Activated CD4-positive, alpha-beta T cell treated with anti-CD3 and anti-CD28 coated beads, Interleukin-2, amount 50 U/mL, for 24 hours (primary cell): ENCODE results near the gene TUBA3E.
"Not testable (repeated sequence)": the region's sequence is repeated elsewhere in the genome, so short reads cannot be mapped to it uniquely, and the experiment has no call there.

ENCODE experiments used
- DNase-seq, 2 donors: peaks; one replicate each; pipeline ENCODE4 v3.0.0-alpha.2; 2020; ENCODE audit warnings: low read depth in 1 of 2, low spot score in 1 of 2

Gene TUBA3E

DNA sequence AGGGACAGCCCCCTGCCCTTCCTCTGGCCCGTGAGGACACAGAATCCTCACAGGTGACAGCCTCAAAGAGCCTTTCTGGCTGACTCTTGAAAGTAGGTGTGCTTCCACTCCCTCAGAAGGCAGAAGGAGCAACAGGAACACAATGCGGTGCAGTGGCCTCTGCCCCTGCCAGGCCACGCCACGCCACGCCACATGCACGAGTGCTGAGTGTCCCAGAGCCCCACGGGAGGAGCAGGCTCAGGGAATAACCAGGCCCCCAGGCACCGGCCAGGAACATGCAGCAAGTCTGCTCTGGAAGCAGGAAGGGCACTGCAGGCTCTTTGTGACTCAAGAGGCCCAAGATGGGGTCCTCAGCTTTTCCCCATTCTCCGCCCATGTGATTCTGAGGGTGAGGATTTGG is 35.3 kb downstream of the TUBA3E start:
- no peak for DNase-seq

DNA sequence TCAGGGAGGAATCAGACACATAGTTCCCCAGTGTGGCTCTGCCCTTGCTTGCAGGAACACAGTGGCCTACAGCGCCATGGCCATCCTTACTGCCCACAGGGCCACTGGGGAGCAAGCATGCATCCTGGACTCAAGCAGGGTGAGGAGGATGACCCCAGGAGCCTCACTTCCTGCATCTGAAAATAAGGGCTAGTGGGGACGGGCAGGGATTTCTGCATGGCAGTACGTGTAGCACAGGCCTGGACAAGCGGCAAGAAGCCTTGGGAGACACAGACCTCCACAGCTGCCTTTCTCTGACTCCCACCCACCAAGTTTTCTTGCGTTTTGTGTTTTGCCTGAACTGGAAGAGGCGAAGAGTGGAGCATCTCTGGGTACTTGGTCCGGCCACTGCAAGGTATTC is 35.8 kb downstream of the TUBA3E start:
- DNase-seq = not testable (repeated sequence)

DNA sequence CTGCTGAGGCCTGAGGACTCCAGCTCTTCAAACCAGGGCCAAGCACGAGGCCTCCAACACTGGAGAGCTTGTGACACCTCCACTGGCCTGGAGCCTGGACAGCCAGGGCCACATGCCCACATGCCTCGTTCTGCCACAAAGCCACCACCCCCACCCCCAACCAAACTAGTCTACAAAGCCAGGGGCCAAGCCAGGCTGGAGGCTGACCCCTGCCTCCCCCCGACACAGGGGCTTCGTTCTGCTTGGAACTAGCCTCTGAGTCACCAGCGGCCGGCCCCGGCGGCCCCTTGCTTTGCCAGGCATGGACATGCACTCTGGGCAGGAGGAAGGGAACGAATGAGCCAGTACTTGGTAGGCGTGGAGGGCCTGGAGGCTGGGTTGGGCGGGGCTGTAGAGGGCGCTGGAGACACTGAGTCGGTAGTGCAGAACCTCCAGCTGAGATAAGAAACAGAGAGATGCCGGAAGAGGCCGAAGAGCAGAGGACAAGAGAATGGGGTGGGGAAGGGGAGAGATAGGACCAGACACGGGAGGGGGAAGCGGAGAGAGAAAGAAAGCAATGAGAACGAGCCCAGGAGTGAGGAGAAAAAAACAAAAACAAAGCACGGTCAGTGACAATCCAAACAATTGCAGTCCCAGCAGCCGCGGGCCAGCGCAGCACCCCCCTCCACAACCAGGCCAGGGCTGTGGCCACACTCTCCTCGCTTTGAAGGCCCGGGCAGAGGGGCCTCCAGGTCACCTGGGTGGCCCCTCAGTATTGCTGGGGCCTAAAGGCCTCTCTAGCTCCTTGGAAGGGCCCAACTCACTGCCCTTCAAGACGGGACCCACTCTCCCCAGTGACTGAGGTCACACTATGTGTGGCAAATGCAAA is 37.2 kb downstream of the TUBA3E start:
- DNase-seq = not testable (repeated sequence)

DNA sequence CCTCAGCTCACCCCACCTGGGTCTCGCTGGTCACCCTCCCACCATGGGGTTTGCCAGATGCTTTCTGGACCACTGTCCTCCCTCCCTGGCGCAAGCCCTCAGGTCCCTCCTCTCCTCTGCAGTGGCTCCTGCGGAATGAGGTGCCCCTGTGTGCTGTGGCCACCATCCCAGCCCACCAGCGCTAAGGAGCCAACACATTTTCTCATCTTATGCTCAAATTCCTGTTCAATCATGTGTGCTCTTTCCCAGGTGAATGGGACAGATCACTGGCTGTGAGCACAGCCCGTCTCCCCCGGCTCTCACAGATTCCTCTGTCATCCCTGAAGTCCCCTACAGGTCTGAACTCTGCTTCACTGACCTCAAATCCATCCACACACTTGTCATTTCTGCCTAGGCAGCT is 38.1 kb downstream of the TUBA3E start:
- DNase-seq = no peak

DNA sequence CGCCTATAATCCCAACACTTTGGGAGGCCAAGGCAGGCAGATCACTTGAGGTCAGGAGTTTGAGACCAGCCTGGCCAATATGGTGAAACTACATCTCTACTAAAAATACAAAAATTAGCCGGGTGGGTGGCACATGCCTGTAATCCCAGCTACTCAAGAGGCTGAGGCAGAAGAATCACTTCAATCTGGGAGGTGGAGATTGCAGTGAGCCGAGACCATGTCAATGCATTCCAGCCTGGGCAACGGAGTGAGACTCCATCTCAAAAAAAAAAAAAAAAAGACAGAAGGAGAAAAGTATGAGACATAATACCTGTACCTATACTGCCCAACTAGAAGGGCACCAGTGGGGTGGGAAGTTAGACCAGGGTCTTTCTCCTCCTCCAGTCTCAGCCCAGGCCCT is 38.9 kb downstream of the TUBA3E start:
- DNase-seq = not testable (repeated sequence)

DNA sequence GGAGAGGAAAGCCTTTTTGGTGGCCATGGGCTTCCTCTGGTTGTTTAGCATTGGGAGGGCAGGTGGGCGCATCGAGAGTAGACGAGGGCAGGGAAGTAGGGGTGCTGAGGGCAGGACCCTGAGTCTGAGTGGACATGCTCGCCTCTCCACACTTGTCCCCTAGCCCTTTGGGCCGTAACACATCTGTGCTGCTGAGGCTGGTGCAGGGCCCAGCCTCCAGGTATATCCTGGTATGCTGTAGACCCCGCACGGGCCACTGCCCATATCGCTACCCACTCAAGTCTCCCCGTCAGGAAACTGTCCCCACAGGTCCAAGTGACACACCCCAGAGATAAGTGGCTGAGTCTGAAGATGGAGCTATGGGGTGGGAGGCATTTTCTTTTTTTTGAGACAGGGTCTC is 39.6 kb downstream of the TUBA3E start:
- DNase-seq = no peak

DNA sequence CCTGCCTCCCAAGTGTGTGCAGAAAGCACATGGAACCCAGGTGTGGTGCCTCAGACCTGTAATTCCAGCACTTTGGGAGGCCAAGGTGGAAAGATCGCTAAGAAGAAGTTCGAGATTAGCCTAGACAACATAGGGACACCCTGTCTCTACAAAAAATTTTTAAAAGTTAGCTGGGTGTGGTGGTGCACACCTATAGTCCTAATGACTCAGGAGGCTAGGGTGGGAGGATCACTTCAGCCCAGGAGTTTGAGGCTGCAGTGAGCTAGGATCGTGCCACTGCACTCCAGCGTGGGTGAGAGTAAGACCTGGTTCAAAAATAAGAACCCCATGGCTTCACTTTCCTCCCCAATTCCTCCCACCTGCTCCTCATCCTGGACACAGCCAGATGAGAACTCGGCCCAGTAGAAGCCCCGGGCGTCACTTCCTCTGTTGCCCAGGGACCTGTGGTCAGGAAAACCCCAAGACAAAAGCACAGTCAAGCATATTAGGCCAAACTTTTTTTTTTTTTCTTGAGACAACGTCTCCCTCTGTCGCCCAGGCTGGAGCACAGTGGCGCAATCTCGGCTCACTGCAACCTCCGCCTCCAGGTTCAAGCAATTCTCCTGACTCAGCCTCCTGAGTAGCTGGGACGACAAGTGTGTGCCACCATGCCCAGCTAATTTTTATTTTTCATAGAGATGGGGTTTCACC is 40.3 kb downstream of the TUBA3E start:
- not testable (repeated sequence) for DNase-seq

DNA sequence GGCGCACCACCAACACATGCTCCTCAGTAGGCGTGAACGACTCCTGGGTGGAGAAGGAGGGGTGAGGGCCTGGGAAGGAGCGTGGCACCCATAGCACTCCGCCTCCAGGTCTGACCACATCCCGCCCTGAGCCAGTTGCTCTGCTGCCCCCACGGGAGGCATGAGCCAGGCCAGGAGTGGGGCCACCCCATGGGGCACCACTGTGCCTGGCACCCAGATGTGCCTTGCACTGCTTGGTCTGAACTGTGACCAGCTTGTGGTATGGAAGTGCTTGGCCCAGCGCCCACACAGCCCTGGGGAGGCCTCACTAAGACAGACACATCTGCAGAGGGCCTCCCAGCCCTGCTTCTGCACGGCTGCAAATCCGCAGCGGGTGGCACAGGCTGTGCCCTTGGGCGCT is 40.9 kb downstream of the TUBA3E start:
- DNase-seq = not testable (repeated sequence)

DNA sequence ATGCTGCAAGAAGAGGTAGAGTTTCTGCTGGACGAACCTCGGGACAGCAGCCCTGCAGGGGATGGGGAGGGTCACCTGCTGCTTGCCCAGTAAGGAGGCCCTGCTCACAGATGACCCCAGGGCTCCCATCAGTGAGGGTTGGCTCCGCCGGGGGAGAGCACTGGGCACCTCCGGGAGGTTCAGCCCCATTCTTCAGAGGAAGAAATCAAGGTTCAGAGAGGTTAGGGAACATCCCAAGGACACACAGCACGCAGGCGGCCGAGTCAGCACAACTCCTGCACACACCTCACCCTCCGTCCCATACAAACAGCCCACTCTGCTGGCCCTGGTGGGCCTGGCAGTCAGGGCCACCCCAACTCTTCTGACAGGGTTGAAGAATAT is 41.6 kb downstream of the TUBA3E start:
- no peak for DNase-seq

DNA sequence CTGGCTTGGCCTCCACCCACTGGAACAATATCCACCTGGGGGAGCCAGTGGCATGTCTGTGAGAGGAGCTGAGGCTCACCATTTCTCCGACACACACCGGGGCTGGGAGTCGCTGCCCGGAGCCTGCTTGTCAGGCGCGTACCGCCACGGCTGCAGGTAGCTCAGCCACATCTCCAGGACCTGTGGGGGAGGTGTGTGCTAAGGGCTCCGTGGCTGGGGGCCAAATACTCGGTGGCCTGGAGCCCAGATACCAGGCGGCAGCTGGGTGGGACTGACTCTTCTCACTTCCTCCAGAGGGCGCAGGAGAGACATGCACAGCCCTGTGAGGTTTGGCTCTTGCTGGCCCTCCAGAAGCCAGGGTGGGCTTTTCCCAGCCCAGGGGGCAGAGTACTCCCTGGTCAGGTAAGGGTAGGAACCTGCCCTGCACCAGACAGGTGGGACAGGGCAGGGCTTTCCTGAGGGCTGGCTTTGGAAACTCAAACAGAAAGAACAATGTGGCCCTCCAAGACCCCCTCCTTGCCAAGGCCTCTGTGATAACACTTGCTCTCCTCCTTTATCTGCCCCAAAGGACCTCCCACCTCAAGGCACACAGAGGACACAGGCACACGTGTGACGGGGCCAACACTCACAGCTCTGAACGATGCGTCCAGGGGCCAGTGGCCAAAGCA is 42.1 kb downstream of the TUBA3E start:
- DNase-seq = peak in 1 of 2 donors; percentile 10

DNA sequence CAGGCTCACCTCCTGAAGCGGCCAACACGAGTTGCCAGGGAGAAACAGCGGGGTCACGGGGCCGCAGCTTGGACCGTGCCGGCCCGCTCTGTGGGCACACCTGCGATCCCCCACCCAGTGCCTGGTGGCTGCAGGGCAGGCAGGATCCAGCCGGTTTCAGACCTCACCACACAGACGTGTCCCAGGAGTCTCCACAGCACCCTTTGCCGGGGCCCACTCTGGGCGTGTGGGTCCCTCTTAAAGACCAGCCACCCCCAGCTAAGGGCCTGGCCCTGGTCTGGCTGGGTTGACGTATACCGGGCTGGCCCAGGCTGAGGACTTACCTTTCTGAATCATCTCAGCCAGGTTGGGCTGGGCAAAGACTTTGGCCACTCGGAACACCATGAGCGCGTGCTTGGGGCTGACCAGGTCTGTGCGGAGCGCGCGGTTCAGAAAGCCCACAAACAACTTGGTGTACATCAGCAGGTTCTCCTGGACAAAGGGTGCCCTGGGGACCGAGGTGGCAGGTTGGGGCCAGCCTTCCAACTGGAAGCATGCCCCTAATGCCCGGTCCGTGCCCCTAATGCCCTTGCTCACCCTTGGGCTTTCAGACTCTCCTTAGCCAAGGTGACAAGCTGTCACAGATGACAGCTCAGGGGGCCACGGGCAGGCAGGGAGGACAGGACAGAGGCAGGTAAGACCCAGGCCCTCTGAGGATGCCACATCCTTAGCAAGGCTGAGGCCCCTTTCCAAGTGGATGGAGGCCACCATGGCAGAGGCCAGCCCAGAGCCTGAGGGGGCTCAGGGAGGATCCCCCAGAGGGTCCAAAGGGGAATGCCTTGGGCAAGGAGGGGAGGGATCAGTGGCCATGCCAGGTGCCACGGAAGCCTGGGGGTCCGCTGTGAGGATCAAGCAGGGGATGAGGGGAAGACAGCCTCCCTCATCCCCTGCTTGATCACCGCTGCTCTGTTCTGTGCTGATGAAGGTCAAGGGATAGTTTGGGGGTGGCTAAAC is 43.2 kb downstream of the TUBA3E start:
- DNase-seq = no peak

DNA sequence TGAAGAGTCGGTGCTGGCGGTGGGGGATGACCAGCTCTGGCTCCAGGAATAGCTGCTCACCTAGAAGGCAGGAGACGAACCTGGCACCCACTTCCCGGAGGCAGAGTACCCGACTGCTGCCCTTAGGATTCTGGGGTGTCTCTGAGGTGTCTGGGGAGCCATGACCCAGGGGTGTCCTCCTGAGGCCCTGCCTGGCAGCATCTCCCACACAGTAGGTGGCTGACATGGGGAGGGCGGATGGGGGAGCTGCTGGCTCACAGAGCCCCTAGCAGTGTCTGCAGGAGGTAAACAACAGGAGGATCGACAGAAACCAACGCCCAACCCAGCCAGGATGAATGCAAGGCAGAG is 43.8 kb downstream of the TUBA3E start:
- DNase-seq = not testable (repeated sequence)

DNA sequence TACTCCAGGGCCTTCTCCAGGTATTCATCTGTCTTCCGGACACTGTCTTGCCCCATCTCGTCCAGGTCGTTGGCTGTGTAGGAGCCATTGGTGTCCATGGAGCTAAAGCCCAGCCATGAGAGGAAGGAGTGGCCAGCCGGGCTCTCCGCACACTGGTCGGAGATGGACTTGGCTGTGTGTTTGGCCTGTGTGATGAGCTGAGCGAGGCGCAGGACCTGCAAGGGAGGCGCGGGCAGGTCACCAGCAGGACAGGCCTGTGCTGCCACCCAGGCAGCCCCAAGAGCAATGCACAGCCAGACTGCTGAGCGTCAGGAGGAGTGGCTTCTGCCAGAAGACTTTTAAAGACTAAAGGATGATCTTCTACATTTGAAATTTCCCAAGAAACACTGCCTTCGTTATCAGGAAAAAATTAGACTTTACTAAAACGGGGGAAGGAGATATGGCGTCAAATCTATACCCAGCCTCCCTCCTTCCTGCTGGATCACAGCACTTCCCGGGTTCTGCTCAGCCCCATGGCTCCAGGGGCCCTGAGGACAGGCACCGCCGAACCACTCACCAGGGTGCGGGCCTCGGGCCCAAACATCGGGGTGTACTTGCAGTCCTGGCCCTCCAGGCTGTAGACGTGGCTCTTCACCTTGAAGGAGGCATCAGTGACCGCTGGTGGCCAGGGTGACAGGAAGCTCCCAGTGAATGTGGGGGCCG is 44.4 kb downstream of the TUBA3E start:
- not testable (repeated sequence) for DNase-seq

DNA sequence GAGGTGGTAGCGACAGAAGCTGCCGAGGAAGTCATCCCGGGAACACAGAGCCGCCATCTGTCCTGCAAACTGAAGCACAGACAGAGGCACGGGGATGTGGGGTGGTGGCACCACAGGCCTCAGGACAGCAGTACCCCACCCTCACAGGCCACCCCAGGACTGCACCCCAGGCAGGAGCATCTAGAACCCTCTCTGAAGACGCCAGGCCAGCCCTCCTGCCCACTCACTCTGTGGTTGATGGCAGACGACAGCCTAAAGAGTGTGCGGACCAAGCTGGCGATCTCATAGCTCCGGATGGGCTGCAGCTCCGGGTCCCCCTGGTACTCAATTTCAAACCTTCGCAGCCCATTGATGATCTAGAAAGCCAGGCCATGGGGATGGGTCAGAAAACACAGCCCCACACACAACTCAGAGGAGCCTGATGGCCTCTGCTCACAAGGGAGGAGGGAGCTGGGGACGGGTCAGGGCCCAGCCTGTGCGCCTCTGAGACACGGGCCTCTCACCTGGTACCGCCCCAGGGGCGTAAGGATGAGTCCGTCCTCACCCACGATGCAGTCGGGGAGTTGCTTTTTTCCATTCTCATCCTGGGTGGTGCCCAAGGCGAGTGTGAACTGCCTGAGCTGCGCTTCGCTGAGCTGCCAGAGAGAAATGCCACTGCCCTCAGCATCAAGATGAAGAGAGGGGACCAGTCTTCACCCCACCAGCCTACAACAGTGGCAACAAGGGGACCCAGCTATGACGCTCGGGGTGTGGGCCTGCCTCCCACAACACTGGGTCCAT is 45.2 kb downstream of the TUBA3E start:
- DNase-seq = no peak

DNA sequence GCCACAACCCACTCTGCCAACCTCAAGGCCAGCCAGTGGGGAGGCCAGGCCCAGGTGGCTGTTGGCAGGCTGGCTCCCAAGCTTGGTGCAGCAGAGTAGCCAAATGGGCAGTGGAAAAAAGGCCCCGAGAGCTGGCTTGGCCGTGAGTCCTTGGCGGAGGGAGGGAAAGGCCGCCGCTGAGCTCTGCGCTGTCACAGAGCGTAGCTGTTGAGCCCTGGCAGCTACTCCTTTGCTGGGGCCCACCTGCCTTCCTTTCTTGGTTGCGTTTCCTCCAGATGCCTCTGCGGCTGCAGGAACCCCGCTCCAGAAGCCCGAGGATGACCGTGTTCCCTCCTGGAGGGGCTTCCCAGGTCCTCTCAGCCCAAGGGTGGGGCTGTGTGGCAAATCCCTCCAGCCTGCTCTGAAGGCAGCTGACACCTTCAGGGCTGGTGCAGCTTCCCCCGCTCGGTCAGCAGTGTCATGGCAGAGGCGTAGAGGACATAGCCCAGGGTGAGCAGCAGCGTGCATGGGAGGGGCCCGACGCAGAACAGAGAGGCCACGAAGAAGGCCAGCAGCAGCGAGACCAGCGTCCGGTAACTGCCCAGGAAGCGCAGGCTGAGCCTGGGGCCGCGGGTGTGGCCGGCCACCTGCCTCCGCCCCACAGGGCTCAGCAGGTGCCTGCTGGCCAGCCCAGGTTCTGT is 46.0 kb downstream of the TUBA3E start:
- not testable (repeated sequence) for DNase-seq

DNA sequence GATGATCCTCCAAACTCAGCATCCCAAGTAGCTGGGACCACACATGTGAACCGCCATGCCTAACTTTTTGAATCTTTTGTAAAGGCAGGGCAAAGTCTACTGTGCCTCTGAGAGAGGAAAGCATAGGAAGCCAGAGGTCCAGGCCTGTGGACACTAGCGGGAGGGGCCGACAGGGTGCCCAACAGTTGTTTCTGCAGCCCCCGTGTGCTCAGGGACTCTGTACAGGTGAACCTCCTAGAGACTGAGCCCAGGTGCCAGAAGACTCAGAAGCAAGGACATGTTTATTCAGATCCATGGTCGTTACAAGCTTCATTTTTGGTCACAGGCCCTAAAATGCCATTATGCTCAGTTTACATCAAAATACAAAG is 47.1 kb downstream of the TUBA3E start:
- not testable (repeated sequence) for DNase-seq

DNA sequence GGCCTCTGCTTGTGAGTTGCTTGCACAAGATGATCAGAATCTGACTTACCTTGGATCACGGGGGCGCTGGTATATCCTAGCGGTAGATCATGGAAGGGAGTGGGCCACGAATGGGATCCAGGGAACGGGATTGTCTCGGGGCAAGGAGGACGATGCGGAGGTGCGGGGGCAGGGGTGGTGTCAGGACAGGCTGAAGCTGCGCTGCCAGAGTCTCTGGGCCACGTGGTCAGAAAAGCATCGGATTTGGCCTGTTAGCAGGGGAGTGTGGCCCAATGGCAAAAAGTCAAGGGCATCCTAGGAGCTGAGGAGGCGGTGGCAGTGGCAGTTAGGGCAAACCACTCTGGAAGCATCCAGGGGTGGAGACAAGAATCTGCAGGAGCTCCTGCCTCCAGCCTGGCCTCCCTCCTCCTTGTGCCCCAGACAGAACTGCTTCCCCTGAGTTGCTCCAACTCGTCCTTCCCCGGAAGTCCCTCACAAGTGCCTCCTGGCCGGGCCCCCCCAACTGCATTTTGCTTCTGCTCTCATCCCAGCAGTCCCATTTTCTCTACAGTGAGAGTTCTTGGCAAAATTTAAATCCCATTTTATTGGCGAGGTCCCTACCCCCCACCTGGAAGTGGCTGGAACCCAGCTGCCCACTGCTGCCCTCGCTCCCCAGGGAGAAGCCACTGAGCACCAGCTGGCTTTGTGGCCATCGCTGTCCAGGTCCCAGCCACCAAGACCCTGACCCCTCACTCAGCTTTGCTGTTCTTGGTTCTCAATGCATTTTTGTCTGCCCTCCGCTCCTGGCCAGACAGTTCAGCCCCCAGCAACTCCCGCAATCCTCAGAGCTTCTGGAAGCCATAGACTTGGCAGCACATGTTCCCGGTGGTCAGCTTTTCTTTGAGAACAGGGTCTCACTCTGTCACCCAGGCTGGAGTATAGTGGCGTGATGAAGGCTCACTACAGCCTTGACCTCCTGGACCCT is 47.8 kb downstream of the TUBA3E start:
- DNase-seq = no peak

DNA sequence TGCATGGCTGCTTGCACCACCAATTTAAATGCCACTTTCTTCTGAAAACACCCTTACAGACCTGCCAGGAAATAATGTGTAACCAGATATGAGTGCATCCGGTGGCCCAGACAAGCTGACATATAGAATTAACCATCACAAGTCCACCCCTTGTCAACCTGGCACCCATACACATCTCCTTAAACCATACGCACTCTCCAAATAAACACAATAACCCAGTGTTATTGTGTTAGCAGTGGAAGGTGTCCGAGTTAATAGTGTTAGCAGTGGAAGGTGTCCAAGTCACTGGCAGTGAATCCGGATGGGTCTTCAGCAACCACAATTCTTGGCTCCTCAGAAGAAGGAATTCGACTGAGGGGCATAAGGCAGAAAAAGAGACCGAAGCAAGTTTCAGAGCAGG is 49.7 kb downstream of the TUBA3E start:
- not testable (repeated sequence) for DNase-seq
